Stimulated activated CD8-positive, alpha-beta memory T cell treated with anti-CD3 and anti-CD28 coated beads, Interleukin-12 subunit alpha, Interleukin-12 subunit beta, amount 100 ng/mL, for 24 hours (primary cell): ENCODE results near the gene P3H2.

Source experiments
- DNase-seq: peaks from one replicate; pipeline ENCODE4 v3.0.0-alpha.2; 2020; ENCODE audit errors: extremely low read depth

The P3H2 gene

GRCh38 chr3:190055773-190056172, 64.9 kb downstream of the P3H2 start:
- no peak for DNase-seq

DNA sequence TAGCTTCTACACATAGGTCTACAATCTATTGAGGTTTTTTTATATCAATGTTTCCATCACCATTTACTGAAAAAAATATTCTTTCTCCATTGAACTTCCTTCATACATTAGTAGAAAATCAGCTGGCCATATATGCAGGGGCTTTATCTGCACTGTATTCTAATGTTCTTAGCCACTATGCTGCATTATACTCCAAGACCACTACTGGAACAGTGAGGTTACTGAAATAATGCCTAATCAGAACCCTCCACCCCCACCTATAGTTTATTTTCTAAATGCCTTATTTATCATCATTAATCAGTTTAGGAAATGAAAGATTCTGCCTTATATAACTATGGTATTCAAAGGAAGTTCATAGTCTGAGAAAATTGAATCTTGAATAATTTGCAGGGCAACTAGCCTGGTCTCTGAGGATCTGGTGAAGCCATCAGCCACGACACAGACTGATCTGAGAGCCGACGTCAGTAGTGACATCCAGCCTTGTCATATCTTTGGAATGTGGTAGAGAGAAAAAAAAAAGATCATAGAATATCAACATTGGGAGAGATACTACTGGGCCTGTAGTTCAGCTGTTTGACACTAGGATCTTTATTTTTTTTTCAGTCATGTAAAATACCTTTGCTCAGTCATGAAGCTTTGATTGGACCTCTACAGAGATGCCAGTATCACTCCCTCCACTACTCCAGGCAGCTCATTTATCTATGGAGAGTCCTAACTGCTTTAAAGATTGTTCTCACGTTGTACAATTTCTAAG, 66.6 kb downstream of the P3H2 start:
- DNase-seq: no peak

GRCh38 chr3:190051641-190052040, 69.1 kb downstream of the P3H2 start:
- no peak for DNase-seq

GRCh38 chr3:190048932-190049441, 71.7 kb downstream of the P3H2 start:
- DNase-seq: no peak

GRCh38 chr3:190044974-190045373, 75.7 kb downstream of the P3H2 start:
- DNase-seq: no peak

GRCh38 chr3:190044142-190044541, 76.6 kb downstream of the P3H2 start:
- no peak for DNase-seq

DNA sequence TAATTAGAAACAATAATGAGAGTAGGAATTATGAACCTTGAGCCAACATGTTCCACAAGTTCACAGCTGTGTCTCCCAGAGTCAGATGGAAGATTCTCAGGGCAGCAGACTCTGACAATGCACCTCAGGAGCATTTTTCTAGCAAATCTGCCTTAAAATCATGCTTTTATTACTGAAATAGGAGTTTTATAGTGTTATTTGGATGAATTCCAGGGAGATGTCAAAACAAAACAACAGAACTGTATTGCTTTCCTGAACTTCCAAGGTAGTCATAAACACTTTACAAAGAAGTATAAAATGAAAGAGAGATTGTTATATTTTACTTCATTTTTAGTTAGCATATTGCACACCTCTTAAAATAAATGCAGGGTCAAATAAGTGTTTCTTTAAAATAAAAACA, 77.0 kb downstream of the P3H2 start:
- no peak for DNase-seq

- no peak for DNase-seq
Measured at GRCh38 chr3:190042558-190042957, 78.1 kb downstream of the P3H2 start.

DNA sequence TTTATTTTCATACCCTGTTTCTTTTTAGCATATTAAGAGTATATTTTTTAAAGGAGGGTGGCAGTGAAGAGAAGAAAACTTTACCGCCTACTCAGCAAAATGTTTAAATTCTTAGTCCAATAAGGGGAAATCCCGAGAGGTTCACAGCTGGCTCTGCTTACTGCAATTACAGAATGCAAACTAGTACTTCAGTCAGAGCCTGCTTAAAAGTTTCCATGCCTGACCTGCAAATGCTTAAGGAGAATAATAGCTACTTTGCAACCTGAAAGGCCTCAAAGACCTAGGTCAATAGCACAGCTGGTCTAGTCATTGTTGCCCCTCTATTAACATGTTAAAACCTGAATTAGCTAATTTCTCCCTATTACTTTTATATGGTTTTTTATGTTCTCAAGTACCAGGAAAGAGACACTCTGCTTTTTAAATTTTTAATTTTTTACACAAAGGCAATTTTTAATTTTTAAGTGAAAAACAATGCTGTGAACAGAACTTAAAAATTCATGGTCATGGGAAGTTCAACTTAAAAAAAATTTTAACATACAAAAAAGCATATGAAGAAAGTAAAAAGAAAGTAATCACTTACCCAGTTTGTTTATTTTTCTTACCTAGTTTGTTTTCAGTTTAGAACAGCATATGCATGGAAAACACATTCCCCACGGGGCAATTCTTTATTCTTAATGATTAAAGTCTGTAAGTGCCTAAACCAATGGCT, 79.2 kb downstream of the P3H2 start:
- no peak for DNase-seq

DNA sequence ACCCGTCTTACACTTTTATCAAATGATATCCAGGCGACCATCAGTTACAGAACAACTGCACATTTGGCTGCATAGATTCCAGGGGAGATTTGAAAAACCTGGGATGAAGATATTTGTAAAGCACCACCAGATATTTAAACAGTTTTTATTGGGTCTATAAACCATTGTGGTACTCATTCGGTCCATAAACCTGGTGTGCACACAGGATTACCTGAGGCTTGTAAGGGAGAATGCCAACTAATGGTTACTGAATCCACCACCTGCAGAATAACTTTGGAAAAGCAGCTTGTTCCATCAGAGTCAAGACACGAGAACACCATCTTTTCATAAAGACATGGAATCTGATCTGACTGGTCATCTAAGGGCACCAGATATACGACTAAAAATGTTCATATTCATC, 80.6 kb downstream of the P3H2 start:
- no peak for DNase-seq

- DNase-seq: no peak
Measured at GRCh38 chr3:190038050-190038933, 82.4 kb downstream of the P3H2 start.

- no peak for DNase-seq
Measured at GRCh38 chr3:190036631-190037030, 84.1 kb downstream of the P3H2 start.

GRCh38 chr3:190034446-190034845, 86.3 kb downstream of the P3H2 start:
- no peak for DNase-seq

DNA sequence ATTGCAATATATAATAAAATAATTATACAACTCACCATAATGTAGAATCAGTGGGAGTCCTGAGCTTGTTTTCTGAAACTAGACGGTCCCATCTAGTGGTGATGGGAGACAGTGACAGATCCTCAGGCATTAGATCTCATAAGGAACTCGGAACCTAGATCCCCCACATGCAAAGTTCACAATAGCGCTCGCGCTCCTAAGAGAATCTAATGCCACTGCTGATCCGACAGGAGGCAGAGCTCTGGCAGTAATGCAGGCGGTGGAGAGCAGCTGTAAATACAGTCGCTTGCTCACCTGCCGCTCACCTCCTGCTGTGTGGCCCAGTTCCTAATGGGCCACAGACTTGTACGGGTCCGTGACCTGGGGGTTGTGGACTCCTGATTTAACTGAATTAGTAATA, 87.8 kb downstream of the P3H2 start:
- DNase-seq: no peak

GRCh38 chr3:190031887-190032752, 88.6 kb downstream of the P3H2 start:
- DNase-seq: no peak

GRCh38 chr3:190027116-190027515, 93.6 kb downstream of the P3H2 start:
- DNase-seq: no peak

DNA sequence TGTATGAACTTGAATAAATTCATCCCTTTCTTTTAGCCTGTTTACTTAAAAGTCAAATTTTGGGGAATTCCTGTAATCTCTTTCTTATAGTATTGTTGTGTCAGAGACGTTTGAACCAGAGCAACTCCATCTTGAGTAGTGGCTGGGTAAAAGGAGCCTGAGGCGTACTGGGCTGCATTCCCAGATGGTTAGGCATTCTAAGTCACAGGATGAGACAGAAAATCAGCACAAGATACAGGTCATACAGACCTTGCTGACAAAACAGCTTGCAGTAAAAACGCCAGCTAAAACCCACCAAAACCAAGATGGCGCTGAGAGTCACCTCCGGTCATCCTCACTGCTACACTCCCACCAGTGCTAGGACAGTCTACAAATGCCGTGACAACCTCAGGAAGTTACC, 94.5 kb downstream of the P3H2 start:
- DNase-seq: no peak

- no peak for DNase-seq
Measured at GRCh38 chr3:190024912-190025311, 95.8 kb downstream of the P3H2 start.

DNA sequence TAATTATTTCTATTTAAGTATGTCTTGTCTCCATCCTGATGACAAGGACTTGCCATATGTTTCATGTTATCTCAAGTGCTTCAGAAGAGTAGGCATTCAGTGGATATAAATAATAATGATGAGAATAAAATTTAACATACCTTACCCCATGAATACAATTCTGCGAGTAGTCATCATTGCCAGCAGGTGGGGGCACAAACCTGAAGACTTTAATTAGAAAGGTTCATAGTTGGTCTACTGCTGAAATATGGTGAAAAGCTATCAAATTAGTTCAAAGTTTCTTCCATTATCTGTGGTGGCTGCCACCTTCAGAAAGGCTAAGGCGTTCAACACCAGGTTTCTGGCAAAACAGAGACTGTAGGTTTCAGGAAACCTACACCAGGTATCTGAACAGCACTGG, 100.9 kb downstream of the P3H2 start:
- DNase-seq: no peak

DNA sequence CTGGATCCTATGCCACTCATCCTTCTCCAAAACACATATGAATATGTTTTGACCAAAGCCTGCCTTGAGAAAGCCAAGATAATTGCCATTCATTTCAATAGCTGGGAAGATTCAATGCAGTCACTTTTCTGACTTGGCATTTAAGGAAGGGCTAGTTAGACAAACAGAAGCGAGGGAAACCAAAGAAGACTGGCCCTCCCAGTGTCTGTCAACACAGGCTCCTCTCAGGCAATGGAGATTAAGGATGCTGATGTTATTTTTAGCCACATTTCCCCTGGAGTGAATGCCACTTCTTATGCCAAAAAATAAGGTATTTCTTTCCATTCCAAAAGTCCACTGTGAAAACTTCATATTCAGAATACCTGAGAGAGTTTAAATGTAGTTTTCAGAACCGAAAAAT, 101.7 kb downstream of the P3H2 start:
- DNase-seq: no peak

GRCh38 chr3:190018460-190018859, 102.2 kb downstream of the P3H2 start:
- DNase-seq: no peak
